Measurements from ENCODE around the gene CENPU. TPM values are rescaled to one million over a fixed set of nuclear protein-coding genes. Genes with fewer than 3 reads are reported as not detected.

Gene CENPU
- total and polyA plus RNA-seq, 10 of the 15 experiments (the other 5 are each of a cell fraction or from before 2014, with no cell fraction given): 26.6 to 90.8 (median 53.8) TPM

- BruUV-seq (replicated peaks): no TSS peak
- TF ChIP-seq HCFC1 (IDR thresholded peaks at IDR 0.05; ENCODE audit: low read length) (no peak), GABPA (IDR thresholded peaks at IDR 0.05; ENCODE audit: low read depth) (no peak), BCL11A (IDR thresholded peaks at IDR 0.05; ENCODE audit: low read depth, low read length) (no peak), SMAD5 (IDR thresholded peaks at IDR 0.05; ENCODE audit: low read depth) (no peak)
- ChIA-PET RAD21 (ENCODE audit: unreplicated experiment) (interaction anchor here (1.0 kb wide), 1 partner anchor 11 kb away, joined by 3 read pairs; no protein-coding TSS in a partner anchor), CTCF (interaction anchor here (0.6 kb wide), 2 partner anchors 58 to 250 kb away, joined by 3 read pairs; no protein-coding TSS in a partner anchor), SMC1A (ENCODE audit: uncharacterized antibody, unreplicated experiment) (interaction anchor here (0.6 to 1.8 kb wide), 2 partner anchors 9 to 156 kb away, joined by 4 to 5 read pairs; no protein-coding TSS in a partner anchor), POLR2A (no interaction called here)
- Histone ChIP-seq H3K9ac (ENCODE audit: control insufficient read depth, insufficient read depth, low read length) (no peak overlapping the region), H3K79me2 (ENCODE audit: control insufficient read depth, insufficient read depth, low read length) (no peaks in the 10 kb centered on the region), H3K27ac (ENCODE audit: control insufficient read depth, insufficient read depth) (no peak overlapping the region), H3K27me3 (replicated peaks in 1 of 2; ENCODE audit: control insufficient read depth in 2 of 2, insufficient read depth in 2 of 2, low read length in 1 of 2) (no peaks in the 10 kb centered on the region), H3K9me3 (replicated peaks; ENCODE audit: control insufficient read depth, insufficient read depth, low read length) (no peaks in the 10 kb centered on the region), H3K4me3 (no peak overlapping the region), H3K4me1 (ENCODE audit: control insufficient read depth, insufficient read depth, low read length) (peaks cover 5% of the 10 kb centered on the region), H4K20me1 (ENCODE audit: control insufficient read depth, insufficient read depth) (no peaks in the 10 kb centered on the region), H3K36me3 (ENCODE audit: control insufficient read depth in 2 of 2, insufficient read depth in 2 of 2, low read length in 1 of 2) (peaks cover 16 to 32% of the 10 kb centered on the region in 2 experiments), H3K4me2 (ENCODE audit: control insufficient read depth, insufficient read depth) (no peak overlapping the region), H2AFZ (ENCODE audit: control insufficient read depth, low read depth, low read length) (no peak overlapping the region)
- WGBS (ENCODE audit: insufficient coverage, insufficient replicate concordance, low lambda C conversion rate, missing lambda C conversion rate): 92% methylated on average over 2 of the region's 2 CpGs
- DNase-seq (ENCODE audit: low read depth, low spot score) (no peak), ATAC-seq (no peak), FAIRE-seq (no peak)
- in situ Hi-C loops (cut with MboI): no loop called here
- intact Hi-C loops (cut with micrococcal nuclease; ENCODE audit: unreplicated experiment): no loop called here
Observed at GRCh38 chr4:184757810-184758209, 23.9 kb upstream of the CENPU start.

- no peaks in the 10 kb centered on the region for H3K9me3 ChIP-seq (replicated peaks; ENCODE audit: control insufficient read depth, insufficient read depth, low read length)
- WGBS (ENCODE audit: insufficient coverage, insufficient replicate concordance, low lambda C conversion rate, missing lambda C conversion rate): 98% methylated on average over 6 of the region's 6 CpGs
- H3K9ac ChIP-seq (ENCODE audit: control insufficient read depth, insufficient read depth, low read length): no peak overlapping the region
- in situ Hi-C loops (cut with MboI): no loop called here
- no peaks in the 10 kb centered on the region for H4K20me1 ChIP-seq (ENCODE audit: control insufficient read depth, insufficient read depth)
- ChIA-PET RAD21 (ENCODE audit: unreplicated experiment) (interaction anchor here (1.3 kb wide), 1 partner anchor 150 kb away, joined by 3 read pairs; no protein-coding TSS in a partner anchor), SMC1A (ENCODE audit: uncharacterized antibody, unreplicated experiment) (interaction anchor here (1.2 to 1.8 kb wide), 2 partner anchors 11 to 92 kb away, joined by 3 to 5 read pairs; no protein-coding TSS in a partner anchor), POLR2A (no interaction called here), CTCF (interaction anchor here (0.6 to 1.1 kb wide), 2 partner anchors 11 to 375 kb away, joined by 3 read pairs; no protein-coding TSS in a partner anchor)
- TF ChIP-seq ZBTB11 (CRISPR knock-in tag; IDR thresholded peaks at IDR 0.05) (no peak), RFX5 (IDR thresholded peaks at IDR 0.05; ENCODE audit: low read depth, low read length) (no peak), JUND (IDR thresholded peaks at IDR 0.05; ENCODE audit: low read depth, low read length) (no peak), HSF1 (IDR thresholded peaks at IDR 0.05; ENCODE audit: low read depth, low read length) (no peak), POU2F2 (IDR thresholded peaks at IDR 0.05; ENCODE audit: borderline replicate concordance, low read depth, low read length) (no peak), TCF7 (IDR thresholded peaks at IDR 0.05; ENCODE audit: borderline replicate concordance) (no peak), PBX3 (IDR thresholded peaks at IDR 0.05; ENCODE audit: insufficient replicate concordance, low read depth, low read length) (no peak), CHD4 (IDR thresholded peaks at IDR 0.05) (no peak)
- no peak overlapping the region for H3K4me3 ChIP-seq
- no TSS peak for BruUV-seq (replicated peaks)
- peaks cover 11 to 32% of the 10 kb centered on the region in 2 experiments for H3K36me3 ChIP-seq (ENCODE audit: control insufficient read depth in 2 of 2, insufficient read depth in 2 of 2, low read length in 1 of 2)
- DNase-seq (ENCODE audit: low read depth, low spot score) (no peak), ATAC-seq (no peak), FAIRE-seq (no peak)
- H3K4me1 ChIP-seq (ENCODE audit: control insufficient read depth, insufficient read depth, low read length): no peaks in the 10 kb centered on the region
- H3K79me2 ChIP-seq (ENCODE audit: control insufficient read depth, insufficient read depth, low read length): no peaks in the 10 kb centered on the region
- H3K27me3 ChIP-seq (replicated peaks in 1 of 2; ENCODE audit: control insufficient read depth in 2 of 2, insufficient read depth in 2 of 2, low read length in 1 of 2): no peaks in the 10 kb centered on the region
- H3K4me2 ChIP-seq (ENCODE audit: control insufficient read depth, insufficient read depth): no peak overlapping the region
- H3K27ac ChIP-seq (ENCODE audit: control insufficient read depth, insufficient read depth): no peak overlapping the region
- intact Hi-C loops (cut with micrococcal nuclease; ENCODE audit: unreplicated experiment): no loop called here
- H2AFZ ChIP-seq (ENCODE audit: control insufficient read depth, low read depth, low read length): no peak overlapping the region
Observed at GRCh38 chr4:184756399-184756798, 22.5 kb upstream of the CENPU start.
